ENCODE results near the gene CLDN18.

Gene CLDN18

DNA sequence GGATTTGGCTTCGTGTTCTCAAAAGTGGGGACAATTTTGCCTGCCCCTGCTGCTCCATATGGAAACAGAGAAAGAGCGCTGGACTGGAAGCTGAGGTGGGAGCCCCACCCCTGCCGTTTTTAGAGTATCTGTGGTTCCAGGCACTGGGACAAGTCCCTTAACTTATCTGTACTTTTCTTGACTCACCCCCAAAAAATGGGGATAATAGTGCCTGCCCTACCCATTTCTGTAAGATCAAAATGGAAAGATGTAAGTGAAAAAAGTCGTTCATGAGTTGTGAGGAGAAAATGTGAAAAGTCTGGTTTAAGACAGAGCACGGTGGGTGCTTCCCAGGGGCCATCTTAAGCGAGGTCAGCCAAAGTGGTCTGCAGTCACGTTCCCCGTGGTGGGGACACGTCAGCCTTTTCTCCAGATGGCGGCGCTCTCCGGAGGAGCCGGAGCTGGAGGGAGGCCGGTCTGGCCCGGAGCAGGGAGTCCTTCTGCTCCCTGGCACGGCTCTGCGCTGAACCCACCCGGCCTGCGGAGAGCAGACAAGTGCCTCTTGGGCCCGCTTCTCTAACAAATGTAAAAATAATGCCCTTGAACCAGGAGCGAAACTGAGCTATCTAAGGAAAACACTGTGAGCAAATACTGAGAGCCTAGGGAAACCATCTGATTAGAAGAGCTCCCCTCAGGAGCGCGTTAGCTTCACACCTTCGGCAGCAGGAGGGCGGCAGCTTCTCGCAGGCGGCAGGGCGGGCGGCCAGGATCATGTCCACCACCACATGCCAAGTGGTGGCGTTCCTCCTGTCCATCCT is at the start of gene CLDN18:
Gene CLDN18 (plus strand): TSS at position 690 of the 797 bp plus-strand sequence. CDS start 61 bp downstream, at position 751.
- no peak for DNase-seq

- DNase-seq: no peak
These were observed 47.7 kb upstream of the CLDN18 start for GRCh38 chr3:137962251-137962650.

DNA sequence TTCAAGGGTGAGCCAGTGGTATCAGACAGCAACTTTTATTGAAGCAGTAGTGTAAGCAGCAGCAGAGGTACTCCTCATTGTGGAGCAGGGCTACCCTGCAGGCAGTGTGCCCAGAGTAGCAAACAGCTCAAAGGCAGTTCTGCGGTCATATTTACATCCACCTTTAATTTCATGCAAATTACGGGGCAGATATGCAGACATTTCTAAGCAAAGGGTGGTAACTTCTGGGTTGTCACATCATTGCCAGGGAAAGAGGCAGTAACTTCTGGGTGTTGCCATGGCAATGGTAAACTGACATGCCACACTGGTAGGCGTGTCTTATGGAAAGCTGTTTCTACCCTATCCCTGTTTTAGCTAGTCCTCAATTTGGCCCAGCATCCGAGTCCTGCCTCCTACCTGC is 46.5 kb upstream of the CLDN18 start:
- DNase-seq: no peak

- DNase-seq: peak; percentile 76 to 82
These were observed 38.8 kb upstream of the CLDN18 start for GRCh38 chr3:137970914-137971831.

DNA sequence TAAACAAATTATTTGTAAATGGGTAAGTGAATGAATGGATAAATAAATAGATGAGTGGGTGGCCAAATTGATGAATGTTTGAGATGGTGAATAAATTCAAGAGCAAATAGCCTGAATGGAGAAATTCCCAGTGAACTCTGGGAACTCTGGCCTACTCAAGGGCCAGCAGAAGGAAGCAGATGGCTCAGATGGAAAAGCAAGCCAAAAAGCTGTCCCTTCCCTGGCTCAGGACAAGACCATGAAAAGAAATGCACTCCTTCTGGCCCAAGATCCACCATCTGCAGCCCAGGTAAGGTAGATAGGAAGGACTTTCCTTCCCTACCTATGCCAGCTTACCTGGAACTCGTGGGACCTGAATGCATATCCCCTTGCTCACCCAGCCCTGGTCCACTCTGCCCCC is 37.6 kb upstream of the CLDN18 start:
- DNase-seq: peak in 1 of 2 experiments; percentile 17

- DNase-seq: no peak
These were observed 31.6 kb upstream of the CLDN18 start for GRCh38 chr3:137978328-137978727.

DNA sequence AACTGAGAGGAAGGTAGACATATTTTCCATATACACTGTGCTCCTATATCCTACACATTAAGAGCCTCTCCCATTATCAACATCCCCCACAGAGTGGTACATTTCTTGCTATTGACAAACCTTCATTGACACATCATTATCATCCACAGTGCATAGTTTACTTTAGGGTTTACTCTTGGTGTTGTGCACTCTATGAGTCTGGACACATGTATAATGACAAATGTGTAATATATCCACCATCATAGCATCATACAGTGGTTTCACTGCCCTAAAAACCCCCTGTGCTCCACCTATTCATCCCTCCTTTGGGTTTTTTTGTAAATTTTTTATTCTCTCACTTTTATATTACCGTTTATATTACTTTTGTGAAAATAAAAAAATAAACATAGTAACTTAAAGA is 22.2 kb upstream of the CLDN18 start:
- no peak for DNase-seq

DNA sequence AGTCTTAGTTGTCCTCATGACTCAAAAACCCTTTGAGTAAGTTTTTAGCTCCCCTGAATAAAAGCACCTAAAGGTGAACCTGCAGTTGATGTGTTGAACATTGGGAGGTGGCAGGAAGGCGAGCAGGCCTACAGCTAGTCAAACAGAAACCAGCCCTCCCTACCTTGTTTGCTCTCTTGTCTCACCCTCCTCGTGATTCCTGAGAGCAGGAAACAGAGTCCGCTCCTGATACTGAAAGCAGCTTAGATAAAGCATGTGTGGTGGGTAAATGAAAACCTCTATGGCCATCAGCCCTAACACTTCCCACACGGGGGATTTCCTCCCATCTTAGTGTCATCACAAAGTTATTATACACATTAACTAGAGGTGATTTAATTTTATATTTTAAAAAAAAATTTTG is 21.8 kb upstream of the CLDN18 start:
- DNase-seq: no peak

- DNase-seq: no peak
These were observed 21.0 kb upstream of the CLDN18 start for GRCh38 chr3:137988982-137989381.

DNA sequence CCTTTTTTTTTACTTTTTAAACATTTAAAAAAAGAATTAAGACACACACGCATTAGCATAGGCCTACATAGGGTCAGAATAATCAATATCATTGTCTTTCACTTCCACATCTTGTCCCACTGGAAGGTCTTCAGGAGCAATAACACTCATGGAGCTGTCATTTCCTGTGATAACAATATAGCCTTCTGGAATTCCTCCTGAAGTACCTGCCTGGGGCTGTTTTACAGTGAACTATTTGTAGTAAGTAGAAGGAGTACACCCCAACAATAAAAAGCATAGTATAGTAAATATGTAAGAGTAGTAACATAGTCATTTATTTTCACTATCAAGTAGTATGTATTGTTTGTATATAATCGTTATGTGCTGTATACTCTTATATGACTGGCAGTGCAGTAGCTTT is 19.5 kb upstream of the CLDN18 start:
- DNase-seq: no peak

DNA sequence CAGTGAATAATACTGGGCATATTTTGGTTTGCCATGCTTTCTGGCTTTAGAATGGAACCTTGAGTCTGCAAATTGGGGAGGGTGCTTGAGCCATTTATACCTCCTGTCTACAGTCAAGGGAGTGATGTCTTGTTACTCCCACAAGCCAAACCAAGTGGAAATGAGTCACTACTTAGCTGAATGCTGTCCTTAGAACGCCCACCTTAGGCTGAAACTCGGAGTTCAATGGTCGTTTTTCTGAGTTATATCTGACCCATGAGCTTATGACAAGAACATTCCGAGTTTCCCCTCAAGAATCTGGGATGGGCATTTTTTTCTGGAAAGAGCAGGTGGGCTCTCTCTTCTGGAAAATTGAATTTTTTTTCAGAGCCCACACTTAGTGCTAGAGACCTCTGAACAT is 17.4 kb upstream of the CLDN18 start:
- no peak for DNase-seq

GRCh38 chr3:137998121-137999042 is 11.6 kb upstream of the CLDN18 start:
- DNase-seq: no peak

DNA sequence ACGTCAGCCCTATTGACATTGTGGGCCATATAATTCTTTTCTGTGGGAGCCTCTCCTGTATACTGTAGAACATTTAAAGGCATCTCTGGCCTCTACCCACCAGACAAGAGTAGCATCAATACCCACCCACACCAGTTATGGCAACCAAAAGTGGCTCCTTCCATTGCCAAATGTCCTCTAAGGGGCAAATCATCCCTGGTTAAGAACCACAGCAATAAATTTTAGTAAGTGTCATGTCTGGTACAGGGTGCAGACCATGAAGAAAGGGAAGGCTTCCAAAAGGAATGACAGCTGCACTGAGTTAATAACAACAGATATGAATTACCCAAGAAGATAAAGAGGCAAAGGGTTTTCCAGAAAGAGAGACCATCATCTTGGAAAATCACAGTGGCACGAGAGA is 6.9 kb upstream of the CLDN18 start:
- DNase-seq: no peak

DNA sequence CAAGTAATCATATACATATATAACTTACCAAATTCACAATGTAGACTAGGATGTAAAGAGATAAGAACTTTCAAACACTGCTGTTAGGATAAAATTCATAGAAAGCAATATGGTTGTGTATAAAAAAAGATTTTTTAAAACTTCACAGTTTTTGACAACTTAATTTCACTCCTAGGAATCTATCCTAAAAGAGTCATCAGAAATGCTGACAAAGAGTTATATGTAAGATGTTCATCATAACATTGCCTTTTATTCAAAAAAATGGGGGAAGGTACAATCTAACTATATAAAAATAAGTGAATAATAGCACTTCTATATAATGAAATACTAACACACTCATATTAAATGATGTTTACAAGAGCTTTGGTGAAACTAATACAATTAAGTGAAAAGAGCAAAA is 4.3 kb upstream of the CLDN18 start:
- no peak for DNase-seq

DNA sequence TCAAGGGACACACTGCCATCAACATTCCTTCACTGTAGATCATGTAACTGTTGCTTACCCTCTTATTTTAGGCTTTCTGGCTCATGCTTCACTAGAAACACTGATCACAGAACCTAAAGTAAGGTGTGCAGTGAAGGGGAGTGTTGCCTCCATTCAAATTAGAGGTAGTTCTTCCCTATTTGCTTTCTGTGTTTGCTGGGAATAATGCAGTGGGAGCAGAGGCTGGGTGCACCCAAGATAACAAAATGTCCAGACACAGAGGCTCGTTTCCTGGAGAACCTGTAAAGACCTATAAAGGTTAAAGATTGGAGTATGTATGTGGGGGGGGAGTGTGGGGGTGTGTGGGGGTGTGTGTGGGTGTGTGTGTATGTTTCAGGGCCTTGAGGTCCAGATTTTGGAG is 2.1 kb upstream of the CLDN18 start:
- no peak for DNase-seq

- no peak for DNase-seq
These were observed 267 bp downstream of the CLDN18 start for GRCh38 chr3:138010273-138010590.

DNA sequence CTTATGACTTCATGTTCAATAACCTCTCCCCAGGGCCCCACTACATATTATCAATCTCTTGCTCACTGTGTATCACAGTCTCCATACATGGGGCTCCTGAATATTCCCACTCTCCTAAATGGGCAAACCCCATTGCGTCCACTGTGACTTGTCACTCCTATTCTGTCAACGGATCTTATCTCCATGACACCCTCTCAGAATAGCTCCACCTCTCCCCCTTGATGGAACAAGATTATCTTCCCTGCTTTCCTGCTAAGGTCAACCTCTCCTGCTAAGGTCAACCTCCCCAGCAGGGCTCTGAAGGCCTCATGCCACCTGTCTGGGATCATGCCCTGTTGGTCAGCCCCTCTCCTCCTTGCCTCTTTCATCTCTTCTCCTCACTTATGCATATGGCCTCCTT is 1.8 kb downstream of the CLDN18 start:
- DNase-seq: no peak

DNA sequence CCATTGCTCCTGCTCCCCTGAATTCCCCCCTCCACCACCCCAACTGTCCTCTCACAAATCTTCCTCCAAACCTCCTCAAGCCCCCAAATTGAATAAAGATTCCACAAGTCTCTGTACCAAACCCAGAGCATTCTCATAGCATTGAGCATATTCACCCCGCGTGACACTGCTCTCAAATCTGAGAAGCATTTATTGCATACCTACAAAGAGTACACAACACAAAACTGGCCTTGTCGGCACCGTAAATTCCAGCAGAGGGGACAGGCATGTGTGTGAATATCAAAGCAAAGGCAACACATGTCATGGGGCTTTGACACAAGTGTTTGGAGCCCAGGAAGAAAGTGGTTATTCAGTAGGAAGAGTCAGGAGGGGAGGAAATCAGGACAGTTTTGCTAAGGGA is 2.6 kb downstream of the CLDN18 start:
- no peak for DNase-seq

DNA sequence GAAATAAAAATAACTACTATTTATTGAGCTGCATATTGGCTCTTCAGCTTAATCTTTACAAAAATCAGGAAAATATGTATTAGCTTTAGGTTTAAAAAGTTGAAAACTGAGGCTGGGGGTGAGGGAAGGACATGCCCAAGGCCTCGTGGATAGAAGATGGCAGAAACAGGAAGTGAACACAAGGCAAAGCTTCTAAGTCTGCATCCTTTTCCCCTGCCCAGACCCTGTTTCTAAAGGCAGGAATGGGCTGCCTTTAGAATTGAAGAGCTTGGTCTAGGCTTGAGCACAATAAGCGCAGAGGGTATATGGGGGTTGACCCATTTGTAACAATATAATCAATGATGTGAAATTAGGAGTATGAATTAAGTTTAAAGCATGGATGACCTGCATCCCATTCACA is 6.1 kb downstream of the CLDN18 start:
- DNase-seq: no peak

- DNase-seq: no peak
These were observed 9.5 kb downstream of the CLDN18 start for GRCh38 chr3:138019281-138020069.

DNA sequence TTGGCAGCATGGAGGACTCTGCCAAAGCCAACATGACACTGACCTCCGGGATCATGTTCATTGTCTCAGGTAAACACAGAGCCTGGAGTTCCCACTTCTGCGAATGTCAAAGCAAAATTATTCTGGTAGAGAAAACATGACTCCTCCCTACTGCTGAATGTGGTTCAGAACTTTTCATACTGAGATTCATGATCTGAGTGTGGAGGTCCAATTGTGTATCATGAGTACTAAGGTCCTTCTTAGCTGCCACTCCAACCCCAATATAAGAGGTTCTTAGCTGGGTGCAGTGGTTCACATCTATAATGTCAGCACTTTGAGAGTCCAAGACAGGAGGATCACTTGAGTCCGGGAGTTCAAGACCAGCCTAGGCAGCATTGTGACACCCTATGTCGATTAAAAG is 13.8 kb downstream of the CLDN18 start:
- DNase-seq: no peak

DNA sequence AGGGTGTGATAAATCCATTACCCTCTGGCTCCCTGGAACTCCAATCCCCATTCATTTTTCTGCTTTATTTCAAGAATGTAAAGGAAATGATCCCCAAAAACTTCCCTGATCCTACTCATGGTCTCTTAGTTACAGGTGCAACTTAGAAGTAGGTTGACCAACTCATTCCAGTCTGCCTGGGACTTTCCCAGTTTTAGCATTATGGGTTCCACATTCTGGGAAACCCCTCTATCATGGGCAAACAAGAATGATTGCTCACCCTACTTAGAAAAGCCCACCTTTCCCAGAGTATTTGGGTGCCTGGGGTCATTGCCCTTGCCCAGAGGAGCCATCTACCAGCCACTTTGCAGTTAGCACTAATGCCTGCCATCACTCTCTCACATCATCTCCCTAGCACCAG is 15.6 kb downstream of the CLDN18 start:
- no peak for DNase-seq

Data from NCI-H446 (cell line).